Stimulated activated CD4-positive, alpha-beta T cell treated with anti-CD3 and anti-CD28 coated beads, Interleukin-15, amount 100 ng/mL, for 1 hour (primary cell): ENCODE measurements around the gene KIF22.
A peak's percentile ranks its signal among the peaks of the same experiment; 100 is the strongest.
"Not testable (repeated sequence)": the region's sequence is repeated elsewhere in the genome, so short reads cannot be mapped to it uniquely, and the experiment has no call there.

Experiments
- DNase-seq, 2 donors: peaks; one replicate each; pipeline ENCODE4 v3.0.0-alpha.2; 2020; ENCODE audit warnings: low read depth in 1 of 2, low spot score in 1 of 2

KIF22 gene

DNA sequence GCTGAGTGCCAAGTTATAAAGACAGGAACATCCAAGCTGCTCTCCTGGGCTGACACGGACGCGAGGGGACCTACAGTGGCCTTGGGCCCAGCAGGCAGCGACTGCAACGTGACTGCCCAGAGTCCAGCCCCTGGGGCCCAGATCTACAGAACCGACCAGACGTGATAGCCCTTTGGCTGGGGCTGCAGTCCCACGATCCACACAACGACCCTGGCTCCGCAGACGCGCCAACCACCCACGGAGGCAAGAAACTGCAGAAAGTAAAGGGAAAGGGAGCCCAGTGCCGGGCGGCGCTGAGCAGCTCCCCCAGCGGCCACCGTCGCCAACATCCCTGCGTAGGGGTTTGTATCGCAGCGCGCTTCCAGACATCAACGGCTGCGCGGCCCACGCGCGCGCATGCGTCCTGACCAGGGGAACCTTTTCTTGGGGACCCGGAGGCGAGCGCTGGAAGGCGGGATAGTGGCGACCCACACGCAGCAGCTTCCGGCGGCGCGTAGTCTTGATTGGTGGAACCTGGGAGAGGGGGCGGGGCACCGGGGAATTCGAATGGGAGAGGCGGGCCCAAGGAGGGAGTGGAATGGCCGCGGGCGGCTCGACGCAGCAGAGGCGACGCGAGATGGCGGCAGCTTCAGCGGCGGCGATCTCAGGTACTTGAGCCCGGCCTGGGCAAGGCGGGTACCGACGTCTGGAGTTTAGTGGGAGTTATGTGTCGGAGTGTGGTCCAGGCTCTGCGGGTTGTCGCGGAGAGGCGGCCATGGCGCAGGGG lies at the start of gene KIF22:
TSS of gene KIF22 (plus strand) at position 569 of the 766 bp plus-strand sequence. CDS start at position 578, 9 bp downstream.
- peak; percentile 99 to 100 for DNase-seq

DNA sequence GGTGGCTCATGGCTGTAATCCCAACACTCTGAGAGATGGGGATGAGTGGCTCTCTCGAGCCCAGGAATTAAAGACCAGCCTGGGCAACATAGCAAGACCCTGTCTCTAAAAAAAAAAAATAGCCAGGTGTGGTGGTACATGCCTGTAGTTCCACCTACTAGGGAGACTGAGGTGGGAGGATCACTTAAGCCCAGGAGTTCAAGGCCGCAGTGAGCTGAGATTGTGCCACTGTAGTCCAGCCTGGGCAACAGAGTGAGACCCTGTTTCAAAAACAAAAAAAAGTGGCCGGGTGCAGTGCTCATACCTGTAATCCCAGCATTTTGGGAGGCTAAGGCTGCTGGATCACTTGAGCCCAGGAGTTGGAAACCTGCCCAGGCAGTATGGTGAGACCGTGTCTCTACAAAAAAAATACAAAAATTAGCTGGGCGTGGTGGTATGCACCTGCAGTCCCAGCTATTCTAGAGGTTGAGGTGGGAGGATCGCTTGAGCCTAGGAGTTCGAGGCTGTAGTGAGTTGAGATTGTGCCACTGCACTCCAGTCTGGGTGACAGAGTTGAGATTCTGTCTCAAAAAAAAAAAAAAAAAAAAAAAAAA lies 47.8 kb upstream of the KIF22 start:
- DNase-seq: no peak

DNA sequence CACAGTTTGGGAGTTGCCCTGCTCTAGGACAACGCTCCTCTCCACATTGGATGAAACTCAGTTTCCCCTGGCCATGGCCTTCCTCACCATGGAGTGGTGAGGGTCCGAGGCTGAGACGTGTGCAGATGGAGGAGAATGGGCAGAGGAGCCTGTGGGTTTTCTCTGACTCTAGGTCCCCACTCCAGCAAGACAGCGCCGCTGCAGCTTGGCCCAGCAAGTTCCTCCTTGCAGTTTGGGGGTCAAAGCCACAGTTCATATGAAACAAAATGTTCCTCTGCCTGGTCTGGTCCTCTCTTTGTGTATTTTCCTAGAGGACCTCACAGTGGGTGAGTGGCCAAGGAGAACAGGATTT lies 47.1 kb upstream of the KIF22 start:
- DNase-seq: no peak

- DNase-seq: no peak
These were observed 46.6 kb upstream of the KIF22 start for GRCh38 chr16:29743827-29744531.

DNA sequence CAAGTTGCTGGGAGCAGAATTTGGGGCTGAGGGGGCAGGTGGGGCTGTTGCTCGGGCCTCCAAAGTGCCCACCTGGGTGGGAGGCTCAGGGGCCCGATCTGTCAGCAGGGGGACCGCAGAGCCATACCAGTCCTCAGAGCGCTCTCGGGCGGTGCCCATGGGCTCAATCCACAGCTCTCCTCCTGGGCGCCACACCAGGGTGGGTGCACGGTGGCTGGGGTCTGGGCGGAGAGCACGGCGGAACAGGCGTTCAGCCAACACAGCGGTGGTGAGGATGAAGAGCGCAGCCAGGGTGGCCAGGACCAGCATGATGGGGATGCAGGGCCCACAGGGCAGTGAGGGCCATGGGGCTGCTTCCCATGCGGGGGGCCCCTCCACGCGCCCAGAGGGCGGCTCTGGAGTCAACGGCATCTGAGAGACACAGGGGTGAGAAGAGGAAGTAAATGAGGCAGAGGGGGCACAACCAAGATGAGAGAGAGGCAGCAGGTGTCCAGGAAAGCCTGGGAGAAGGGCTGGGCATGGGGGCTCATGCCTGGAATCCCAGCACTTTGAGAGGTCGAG lies 45.9 kb upstream of the KIF22 start:
- no peak for DNase-seq

- no peak for DNase-seq
These were observed 45.3 kb upstream of the KIF22 start for GRCh38 chr16:29745121-29745852.

- peak; percentile 50 to 87 for DNase-seq
These were observed 44.7 kb upstream of the KIF22 start, which contains the start of gene C16orf54 for GRCh38 chr16:29745853-29746345. Gene C16orf54, minus strand, starts transcription at chr16:29745990. Its CDS starts 1,039 bp downstream, at chr16:29744951.

GRCh38 chr16:29746518-29746917 lies 44.0 kb upstream of the KIF22 start:
- DNase-seq: not testable (repeated sequence)

DNA sequence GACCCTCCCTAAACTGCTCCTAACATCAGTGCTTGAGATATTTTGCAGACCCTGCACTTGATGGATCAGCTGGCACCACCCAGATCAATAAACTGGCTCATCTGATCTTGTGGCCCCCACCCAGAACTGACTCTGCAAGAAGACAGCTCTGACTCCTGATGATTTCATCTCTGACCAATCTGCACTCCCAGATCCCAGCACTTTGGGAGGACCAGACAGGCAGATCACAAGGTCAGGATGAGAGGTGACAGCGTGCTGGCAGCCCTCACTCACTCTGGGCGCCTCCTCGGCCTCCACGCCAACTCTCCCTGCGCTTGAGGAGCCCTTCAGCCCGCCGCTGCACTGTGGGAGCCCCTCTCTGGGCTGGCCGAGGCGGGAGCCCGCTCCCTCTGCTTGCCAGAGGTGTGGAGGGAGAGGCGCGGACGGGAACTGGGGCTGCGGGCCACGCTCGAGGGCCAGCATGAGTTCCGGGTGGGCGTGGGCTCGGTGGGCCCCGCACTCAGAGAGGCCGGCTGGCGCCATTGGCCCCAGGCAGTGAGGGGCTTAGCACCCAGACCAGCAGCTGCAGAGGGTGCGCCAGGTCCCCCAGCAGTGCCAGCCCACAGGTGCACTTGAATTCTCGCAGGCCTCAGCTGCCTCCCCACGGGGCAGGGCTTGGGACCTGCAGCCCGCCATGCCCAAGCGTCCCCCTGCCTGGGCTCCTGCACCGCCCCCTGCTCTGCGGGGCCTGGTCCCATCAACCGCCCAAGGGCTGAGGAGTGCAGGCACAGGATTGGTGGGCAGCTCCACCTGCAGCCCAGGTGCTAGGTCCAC lies 42.4 kb upstream of the KIF22 start:
- DNase-seq: no peak

GRCh38 chr16:29748760-29749149 lies 41.8 kb upstream of the KIF22 start:
- not testable (repeated sequence) for DNase-seq

GRCh38 chr16:29753516-29753915 lies 37.0 kb upstream of the KIF22 start:
- no peak for DNase-seq

DNA sequence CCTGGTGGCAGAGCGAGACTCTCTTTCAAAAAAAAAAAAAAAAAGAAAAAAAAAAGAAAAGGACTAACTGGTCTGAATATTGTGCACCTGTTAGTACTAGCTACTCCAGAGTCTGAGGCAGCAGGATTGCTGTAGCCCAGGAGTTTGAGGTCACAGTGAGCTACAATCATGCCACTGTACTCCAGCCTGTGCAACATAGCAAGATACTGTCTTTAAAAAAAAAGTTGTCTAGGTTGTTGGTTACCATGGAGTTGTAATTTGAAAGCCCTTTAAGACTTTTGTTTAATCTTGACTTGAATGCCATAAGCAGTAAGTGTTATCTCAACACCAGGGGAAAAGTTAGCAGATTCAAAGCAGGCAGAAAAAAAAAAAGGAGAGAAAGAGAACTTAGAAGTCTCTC lies 33.9 kb upstream of the KIF22 start:
- DNase-seq: no peak

DNA sequence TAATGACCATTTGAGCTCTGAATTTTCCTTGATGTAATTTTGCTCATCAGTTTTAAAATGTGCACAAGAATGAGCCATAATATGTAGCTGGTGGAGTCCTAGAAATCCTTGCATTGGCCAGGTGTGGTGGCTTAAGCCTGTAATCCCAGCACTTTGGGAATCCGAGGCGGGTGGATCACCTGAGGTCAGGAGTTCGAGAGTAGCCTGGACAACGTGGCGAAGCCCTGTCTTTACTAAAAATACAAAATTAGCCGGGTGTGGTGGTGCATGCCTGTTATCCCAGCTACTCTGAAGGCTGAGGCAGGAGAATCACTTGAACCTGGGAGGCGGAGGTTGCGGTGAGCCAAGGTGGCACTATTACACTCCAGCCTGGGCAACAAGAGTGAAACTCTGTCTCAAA lies 33.5 kb upstream of the KIF22 start:
- not testable (repeated sequence) for DNase-seq

GRCh38 chr16:29757950-29758466 lies 32.5 kb upstream of the KIF22 start:
- DNase-seq: no peak

GRCh38 chr16:29760567-29761279 lies 29.8 kb upstream of the KIF22 start:
- no peak for DNase-seq

- DNase-seq: not testable (repeated sequence)
These were observed 29.3 kb upstream of the KIF22 start for GRCh38 chr16:29761280-29761651.

DNA sequence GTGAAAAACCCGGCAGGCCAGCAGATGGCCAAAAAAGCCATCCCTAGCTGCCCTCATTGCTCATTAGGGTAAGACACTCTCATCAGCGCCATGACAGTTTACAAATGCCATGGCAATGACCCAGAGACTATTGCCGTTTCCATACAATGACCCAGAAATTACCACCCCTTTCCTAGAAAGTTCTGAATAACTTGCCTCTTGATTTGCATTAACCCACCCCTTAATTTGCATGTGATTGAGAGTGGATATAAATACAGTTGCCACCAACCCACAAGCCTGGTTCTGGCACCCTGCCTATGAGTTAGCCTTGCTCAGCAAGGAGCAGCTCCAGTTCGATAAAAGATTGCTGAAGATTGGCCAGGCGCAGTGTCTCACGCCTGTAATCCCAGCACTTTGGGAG lies 28.7 kb upstream of the KIF22 start:
- no peak for DNase-seq

GRCh38 chr16:29763326-29763725 lies 27.2 kb upstream of the KIF22 start:
- DNase-seq: no peak
